Astrocyte (in vitro differentiated cells and primary cell): ENCODE results near the gene C17orf67.

ENCODE experiments used
- EZH2 ChIP-seq: IDR thresholded peaks from 2 replicates; pipeline ENCODE4 v1.6.1; 2012; ENCODE audit warnings: mild to moderate bottlenecking, low read length, inconsistent platforms; ENCODE audit not compliant: insufficient read depth
- TF ChIP-seq, protein P1 (sequence below): IDR thresholded peaks from 2 replicates; pipeline ENCODE4 v1.5.1; 2011; ENCODE audit warnings: low read depth, mild to moderate bottlenecking, inconsistent platforms, low read length, moderate library complexity; ENCODE audit not compliant: insufficient read depth

DNA sequence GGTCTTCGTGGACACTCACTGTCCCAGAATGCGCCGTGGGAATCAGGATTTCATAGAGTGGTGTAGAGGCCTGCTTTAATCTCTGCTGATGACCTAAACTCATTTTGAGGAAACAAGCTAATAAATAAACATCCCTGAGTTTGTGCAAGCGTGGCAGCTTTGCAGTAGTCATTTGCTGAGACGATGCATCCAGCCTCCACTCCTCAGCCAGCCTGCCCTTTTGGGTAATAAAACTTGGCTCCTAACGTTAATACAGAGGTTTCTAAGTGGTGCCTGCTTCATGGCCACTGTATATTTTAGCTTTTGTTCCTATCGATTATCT lies 1.5 kb upstream of the C17orf67 start:
- TF ChIP-seq EZH2, result no peak
- TF ChIP-seq, protein P1, sequence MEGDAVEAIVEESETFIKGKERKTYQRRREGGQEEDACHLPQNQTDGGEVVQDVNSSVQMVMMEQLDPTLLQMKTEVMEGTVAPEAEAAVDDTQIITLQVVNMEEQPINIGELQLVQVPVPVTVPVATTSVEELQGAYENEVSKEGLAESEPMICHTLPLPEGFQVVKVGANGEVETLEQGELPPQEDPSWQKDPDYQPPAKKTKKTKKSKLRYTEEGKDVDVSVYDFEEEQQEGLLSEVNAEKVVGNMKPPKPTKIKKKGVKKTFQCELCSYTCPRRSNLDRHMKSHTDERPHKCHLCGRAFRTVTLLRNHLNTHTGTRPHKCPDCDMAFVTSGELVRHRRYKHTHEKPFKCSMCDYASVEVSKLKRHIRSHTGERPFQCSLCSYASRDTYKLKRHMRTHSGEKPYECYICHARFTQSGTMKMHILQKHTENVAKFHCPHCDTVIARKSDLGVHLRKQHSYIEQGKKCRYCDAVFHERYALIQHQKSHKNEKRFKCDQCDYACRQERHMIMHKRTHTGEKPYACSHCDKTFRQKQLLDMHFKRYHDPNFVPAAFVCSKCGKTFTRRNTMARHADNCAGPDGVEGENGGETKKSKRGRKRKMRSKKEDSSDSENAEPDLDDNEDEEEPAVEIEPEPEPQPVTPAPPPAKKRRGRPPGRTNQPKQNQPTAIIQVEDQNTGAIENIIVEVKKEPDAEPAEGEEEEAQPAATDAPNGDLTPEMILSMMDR, result no peak
